ENCODE measurements around the gene MLLT3.

The MLLT3 gene

DNA sequence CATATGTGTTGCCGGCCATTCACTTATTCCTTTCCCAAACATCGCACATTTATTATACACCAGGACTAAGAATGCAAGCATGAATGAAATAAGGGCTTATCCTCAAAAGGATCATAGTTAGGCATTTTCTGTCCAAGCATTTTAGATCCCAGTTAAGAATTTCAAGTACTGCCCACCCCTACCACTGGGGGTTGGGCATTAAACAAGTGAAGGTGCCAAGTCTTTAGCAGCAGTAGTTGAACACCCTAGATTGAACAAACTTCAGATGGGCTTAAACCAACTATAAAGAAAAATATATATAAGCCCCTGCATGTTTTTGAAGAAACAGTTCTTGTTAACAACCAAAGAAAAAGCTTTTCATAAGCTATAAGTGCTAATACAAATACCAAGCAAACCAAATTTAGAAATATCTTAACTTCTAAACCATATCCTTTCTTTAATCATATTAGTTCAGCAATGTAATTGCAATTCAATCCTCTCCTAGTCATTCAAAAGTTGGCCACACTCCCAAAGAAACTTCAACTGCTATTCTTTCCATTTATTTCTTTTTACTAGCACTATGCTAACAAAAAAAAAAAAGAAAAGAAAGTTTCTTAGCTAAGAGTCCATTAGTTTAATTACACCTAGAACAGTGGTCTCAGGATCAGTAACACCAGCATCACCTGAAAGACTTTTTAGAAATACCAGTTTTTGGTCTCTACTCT lies 149.8 kb downstream of the MLLT3 start:
- no peak for DNase-seq

- DNase-seq: no peak
Observed at GRCh38 chr9:20466328-20467008, 155.8 kb downstream of the MLLT3 start.

GRCh38 chr9:20464242-20464641 lies 158.1 kb downstream of the MLLT3 start:
- DNase-seq: no peak

- no peak for DNase-seq
Observed at GRCh38 chr9:20463823-20464222, 158.5 kb downstream of the MLLT3 start.

DNA sequence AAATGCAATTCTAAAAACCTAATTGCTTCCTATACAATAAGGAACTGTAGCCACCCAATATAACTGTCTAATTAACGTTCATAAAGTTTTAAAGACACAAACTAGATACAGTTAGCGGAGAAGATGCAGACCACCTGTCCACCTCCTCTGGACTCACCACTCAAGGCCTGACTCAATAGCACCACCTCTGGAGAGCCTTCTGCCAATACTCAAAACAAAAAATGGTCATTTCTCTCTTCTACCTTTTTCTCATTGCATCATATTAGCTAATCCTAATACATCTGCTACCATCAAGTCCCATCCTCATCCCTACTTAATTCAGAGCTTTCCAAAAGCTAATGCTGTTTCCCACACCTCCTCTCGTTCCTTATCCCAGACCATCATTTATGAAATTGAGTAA lies 159.9 kb downstream of the MLLT3 start:
- no peak for DNase-seq

GRCh38 chr9:20447291-20447690 lies 175.0 kb downstream of the MLLT3 start:
- no peak for DNase-seq

DNA sequence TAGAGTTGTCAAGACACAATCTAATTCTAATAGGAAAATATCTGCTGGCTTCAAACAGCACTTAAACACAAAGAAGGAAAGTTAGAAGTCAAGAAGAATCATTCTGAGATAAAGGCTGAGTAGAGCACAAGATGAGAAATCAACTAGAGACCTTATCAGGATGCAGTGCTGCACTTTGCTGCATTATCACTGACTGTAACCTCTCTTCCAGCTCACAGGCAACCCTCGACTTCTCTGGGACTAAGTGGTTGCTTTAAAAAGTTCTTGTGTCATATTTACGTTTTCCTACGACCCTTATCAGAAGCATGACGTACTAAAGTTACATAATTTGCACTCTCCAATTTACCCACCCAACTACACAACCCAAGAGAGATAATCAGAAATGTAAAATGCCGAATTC lies 176.1 kb downstream of the MLLT3 start:
- DNase-seq: no peak

DNA sequence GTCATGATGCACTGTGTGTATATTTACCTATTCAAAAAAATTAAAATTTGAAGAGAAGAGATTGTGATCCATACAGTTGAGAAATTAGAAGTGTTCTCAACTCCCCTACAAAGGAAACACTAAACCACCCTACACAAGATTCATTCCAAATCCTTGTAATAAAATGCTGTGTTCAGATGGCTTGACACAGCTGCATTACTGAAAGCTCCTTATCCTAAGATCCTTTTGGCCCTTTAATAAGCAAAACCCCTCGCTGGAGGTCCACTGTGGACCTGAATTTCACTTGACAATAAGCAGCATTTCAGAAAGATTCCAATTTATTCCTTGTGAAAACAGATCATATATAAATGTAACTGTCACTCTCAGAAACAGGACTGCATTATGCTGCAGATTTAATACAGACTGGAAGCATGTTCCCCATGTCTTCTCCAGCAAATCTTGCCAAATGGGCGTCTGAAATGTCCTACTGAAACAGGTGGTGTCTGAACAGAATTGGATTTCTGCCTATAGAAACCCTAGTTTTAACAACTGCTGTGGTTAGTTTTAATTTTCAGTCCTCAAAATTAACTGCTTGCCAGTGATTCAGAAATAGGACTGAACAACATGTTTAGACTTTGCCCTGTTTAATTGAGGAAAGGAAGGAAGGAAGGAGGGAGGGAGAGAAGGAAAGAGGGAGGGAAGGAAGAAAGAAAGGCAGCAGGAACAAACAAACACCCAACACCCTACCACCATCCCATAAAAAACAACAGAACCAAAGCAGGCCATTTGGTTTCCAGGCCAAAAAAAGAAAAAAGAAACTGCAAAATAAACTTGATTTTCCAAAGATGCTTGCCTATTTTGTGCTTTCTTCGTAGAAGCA lies 179.6 kb downstream of the MLLT3 start:
- no peak for DNase-seq

DNA sequence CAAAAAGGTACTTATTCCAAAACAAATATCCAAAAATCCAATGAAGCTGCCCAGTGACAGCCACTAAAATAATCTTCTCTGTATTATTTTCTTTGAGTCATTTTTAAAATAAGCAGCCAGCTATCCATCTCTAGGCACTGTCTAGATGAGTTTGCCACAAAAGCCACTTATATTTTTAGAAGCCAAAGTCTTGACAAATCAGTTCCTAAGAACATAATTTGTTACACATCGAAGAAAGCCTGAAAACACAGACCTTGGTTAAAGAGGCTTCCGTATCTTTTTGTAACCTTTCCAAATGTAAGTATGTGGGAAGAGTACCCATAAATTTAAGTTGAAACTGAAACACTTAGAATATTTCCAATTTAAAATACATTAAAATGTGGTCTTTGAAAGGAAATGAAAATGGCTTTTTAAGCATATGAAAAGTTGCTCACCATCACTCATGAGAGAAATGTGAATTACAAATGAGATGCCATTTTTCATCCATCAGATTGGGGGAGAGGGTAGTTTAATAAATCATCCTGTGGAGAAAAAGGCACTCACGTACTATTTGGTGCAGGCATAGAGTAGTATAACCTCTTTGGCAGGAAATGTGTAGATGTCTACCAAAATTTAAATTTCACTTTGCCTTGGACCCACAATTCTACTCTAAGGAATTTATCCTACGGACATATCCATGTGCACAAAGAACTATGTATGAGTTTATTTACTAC lies 180.4 kb downstream of the MLLT3 start:
- no peak for DNase-seq

- no peak for DNase-seq
Observed at GRCh38 chr9:20441166-20441565, 181.1 kb downstream of the MLLT3 start.

GRCh38 chr9:20437476-20437875 lies 184.8 kb downstream of the MLLT3 start:
- DNase-seq: no peak

DNA sequence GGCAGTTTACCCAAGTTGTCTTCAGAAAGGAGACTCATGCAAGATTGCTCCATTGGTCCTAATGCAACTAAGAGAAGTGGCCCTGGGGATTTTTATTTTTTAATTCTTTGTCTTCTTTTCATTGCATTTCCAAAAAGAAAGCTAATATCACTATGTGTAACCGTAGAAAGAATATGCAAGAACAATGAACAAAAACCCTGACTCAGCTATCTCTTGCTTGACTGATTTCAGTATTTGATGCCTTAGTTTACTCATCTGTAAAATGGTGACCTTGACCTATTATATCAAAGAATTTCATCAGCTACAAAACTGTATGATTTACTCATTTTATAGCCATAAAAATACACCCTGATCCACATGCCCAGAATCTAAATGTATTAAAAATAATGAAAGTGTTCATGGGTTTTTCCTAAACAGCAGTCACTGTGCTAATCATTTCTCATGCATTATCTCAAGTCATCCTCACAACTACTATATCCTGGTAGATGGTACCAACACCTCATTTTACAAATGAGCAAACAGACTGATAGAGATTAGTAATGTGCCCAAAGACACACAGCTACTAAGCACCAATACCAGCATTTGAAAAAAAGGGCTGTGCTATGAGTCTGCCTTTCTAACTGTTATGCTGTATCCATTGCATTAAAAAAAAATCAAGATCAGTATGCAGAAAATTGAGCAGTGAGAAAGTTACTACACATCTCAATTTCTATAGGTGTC lies 185.7 kb downstream of the MLLT3 start:
- no peak for DNase-seq

DNA sequence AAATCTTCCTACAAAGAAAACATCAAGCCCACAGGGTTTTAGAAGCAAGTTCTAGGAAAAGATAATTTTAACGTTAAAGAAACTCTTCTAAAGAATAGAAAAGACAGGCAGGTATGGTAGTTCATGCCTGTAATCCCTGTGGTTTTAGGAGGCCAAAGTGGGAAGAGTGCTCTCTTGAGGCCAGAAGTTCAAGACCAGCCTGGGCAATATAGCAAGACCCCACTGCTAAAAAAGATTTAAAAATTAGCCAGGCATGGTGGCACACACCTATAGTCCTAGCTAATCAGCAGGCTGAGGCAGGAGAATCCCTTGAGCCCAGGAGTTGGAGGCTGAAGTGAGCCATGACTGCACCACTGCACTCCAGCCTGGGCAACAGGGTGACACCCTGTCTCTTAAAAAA lies 193.3 kb downstream of the MLLT3 start:
- DNase-seq: no peak

DNA sequence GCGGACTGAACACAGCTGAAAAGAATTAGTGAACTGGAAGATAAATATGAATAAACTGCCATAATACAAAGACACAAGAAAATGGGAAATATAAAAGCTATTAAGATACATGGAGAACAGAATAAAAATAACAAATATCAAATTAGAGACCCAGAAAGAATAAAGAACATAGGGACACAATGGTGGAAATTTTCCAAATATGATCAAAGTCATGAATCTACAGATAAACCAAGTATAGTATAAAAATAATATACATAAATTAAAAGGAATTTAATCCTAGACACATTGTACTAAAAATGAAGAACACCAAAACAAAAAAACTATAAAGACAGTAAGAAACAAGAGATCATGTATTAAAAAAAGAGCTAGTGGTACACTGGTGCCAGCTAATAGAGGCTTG lies 194.9 kb downstream of the MLLT3 start:
- DNase-seq: no peak

DNA sequence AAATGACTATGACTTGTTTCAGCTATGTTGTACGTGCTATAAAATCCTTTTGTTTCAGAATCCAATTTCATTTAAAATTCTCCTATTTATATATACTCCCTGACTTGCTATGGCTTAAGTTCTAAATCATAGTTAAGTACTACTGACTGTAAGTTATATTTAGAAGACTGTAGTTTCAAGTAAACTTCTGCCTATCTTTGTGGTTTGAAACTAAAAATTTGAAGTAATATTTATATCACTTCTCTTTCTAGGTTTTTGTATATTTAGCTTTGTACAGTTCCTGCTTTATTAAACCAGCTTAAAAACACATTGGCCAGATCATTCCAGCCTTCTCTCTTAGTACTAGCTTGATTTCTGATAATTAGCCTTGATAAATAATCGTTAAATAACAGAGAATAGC lies 196.3 kb downstream of the MLLT3 start:
- DNase-seq: no peak

DNA sequence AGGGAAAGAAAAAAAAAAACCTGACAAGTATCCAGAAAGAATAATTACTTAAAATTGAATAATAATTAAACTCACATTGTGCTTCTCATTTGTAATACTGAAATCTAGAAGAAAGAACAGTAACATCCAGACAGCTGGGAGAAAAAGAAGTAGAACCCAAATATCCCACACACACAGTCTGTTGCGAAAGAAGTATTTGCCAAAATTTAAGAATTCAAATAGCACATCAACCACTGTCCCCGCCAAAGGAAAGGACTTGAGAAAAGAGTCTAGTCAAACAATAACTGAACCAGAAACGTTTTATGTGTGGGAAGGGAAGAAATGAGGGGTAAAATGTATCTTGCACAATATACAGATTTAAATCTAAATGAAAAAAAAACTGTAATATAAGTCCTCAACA lies 202.8 kb downstream of the MLLT3 start:
- no peak for DNase-seq

DNA sequence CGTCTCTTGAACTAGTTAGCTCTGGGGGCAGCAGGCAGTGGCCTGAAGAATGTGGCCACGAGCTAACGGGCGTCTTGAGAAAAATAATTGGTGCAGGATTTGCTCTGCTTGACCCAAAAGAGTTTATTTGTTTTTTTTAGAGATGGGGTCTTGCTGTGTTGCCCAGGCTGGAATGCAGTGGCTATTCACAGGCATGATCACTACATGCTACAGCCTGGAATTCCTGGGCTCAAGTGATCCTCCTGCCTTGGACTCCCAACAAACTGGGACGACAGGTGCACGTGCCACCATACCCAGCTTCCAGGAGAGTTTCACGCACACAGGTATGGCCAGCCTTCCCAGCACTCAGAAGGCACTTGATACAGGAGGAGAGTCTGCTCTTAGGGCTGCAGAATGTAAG lies 203.8 kb downstream of the MLLT3 start:
- DNase-seq: no peak

- DNase-seq: no peak
Observed at GRCh38 chr9:20417373-20418080, 204.8 kb downstream of the MLLT3 start.

- DNase-seq: no peak
Observed at GRCh38 chr9:20414150-20414549, 208.1 kb downstream of the MLLT3 start.

DNA sequence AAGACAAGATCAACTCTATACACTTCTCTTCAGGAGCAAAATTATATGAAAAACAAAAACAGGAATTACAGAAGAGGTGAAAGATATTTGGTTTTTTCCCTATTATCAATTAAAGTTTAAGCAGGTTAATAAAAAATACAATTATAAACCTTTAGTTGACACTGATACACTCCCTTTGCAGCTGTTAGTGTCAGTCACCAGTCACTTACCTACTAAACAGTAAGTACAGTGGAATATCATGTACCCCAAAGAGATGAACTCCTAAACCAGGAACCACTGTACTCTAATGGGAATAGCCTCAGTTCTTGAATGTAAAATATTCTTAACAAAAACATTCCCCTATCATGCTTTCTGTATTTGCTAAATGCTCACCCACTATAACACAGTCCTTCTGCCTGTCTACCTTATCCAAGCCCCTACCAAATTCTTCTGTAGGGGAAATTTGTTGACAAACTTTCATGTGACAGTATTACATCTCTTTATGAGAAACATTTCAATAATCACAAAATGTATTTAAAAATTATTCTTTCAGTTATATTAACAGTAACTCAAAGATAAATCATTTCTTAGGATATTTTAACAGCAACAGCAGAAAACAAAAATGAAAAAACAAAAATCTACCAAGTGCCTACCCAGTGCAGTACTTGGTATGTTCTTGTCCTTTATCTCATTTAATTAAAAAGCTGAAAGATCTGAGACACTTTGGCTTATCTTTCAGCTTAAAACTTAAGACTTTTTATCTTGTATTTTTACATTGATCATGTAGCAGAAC lies 212.8 kb downstream of the MLLT3 start:
- no peak for DNase-seq

DNA sequence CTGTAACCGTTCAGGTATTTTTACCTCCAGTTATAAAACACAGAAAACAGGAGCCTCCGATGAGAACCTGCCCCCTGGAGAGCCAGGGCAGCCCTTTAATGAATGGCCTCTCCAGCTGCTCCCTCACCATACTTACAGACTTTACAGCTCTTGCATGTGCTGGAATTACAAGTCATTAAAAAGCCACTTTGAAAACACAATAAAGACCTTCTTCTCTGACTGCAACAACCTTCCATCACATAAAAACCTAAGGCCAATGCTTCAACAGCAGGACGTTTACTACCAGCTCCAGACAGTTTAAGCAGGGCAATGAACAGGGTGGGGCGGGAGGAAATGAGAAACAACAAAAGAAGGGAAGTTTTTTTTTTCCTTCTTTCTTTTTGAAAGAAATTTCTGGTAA lies 213.8 kb downstream of the MLLT3 start:
- DNase-seq: no peak

All from activated CD4-positive, alpha-beta T cell treated with anti-CD3 and anti-CD28 coated beads for 1 hour (primary cell).